GM23338 (cell line): ENCODE results near the gene RAB27B.

ENCODE experiments used
- CREB1 ChIP-seq: fragments of 250-450 bp; sonication (Bioruptor Pico); IDR thresholded peaks from 2 replicates; pipeline ENCODE4 v1.5.0; 2020; ENCODE audit warnings: low read depth, mild to moderate bottlenecking, moderate library complexity
- EZH2phosphoT487 ChIP-seq: fragments of 200-600 bp; sonication (generic); IDR thresholded peaks from one replicate; pipeline ENCODE4 v1.8.1; 2018; ENCODE audit warnings: antibody characterized with exemption; ENCODE audit not compliant: unreplicated experiment
- POLR2AphosphoS5 ChIP-seq: IDR thresholded peaks from 2 replicates; pipeline ENCODE4 v1.6.1; 2016; ENCODE audit warnings: antibody characterized with exemption, low read depth
- STAT1 ChIP-seq: IDR thresholded peaks from one replicate; pipeline ENCODE4 v1.6.1; 2016; ENCODE audit warnings: antibody characterized with exemption; ENCODE audit not compliant: unreplicated experiment
- ZNF114 ChIP-seq: fragments of 250-450 bp; sonication (Bioruptor Pico); IDR thresholded peaks from 2 replicates; pipeline ENCODE4 v1.5.0; 2020; ENCODE audit warnings: mild to moderate bottlenecking, moderate library complexity
- ZNF331 ChIP-seq: fragments of 250-450 bp; sonication (Bioruptor Pico); IDR thresholded peaks from 2 replicates; pipeline ENCODE4 v1.5.0; 2020; ENCODE audit warnings: low read depth, mild to moderate bottlenecking, moderate library complexity
- TF ChIP-seq, protein P1 (sequence below), 2 experiments: fragments of 200-600 bp in 1 of 2; sonication (generic) in 1 of 2; conservative IDR thresholded peaks; 2 replicates each; pipeline versions ENCODE4 v1.5.1 to v1.6.1; 2016 to 2017; ENCODE audit warnings: antibody characterized with exemption in 2 of 2, low read depth in 2 of 2, mild to moderate bottlenecking in 2 of 2, moderate library complexity in 1 of 2
- TF ChIP-seq, protein P2 (sequence below): IDR thresholded peaks from 2 replicates; pipeline ENCODE4 v1.6.1; 2016; ENCODE audit warnings: antibody characterized with exemption

DNA sequence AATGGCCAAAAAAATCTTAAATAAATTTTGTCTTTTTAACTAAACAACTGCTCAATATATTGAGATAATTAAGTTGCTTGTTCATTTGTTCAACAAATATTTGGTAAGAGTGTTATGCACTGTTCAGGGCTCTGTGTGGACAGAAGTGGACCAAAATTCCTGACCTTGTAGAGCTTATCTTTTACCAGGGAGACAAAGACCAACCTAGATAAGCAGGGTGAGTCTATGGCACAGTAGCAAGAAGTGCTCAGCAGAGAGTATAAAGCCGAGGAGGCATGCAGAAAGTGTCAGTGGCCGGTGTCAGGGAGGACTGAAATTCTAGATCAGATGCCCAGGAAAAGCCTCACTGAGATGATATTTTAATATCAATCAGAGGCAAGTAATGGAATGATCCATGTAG is 2.6 kb downstream of the RAB27B start:
- TF ChIP-seq, protein P1, sequence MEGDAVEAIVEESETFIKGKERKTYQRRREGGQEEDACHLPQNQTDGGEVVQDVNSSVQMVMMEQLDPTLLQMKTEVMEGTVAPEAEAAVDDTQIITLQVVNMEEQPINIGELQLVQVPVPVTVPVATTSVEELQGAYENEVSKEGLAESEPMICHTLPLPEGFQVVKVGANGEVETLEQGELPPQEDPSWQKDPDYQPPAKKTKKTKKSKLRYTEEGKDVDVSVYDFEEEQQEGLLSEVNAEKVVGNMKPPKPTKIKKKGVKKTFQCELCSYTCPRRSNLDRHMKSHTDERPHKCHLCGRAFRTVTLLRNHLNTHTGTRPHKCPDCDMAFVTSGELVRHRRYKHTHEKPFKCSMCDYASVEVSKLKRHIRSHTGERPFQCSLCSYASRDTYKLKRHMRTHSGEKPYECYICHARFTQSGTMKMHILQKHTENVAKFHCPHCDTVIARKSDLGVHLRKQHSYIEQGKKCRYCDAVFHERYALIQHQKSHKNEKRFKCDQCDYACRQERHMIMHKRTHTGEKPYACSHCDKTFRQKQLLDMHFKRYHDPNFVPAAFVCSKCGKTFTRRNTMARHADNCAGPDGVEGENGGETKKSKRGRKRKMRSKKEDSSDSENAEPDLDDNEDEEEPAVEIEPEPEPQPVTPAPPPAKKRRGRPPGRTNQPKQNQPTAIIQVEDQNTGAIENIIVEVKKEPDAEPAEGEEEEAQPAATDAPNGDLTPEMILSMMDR (conservative IDR thresholded peaks at IDR 0.05; ENCODE audit: low read depth in 2 of 2): no peak
- TF ChIP-seq ZNF114 (CRISPR knock-in tag): no peak
- no peak for TF ChIP-seq POLR2AphosphoS5
- no peak for TF ChIP-seq ZNF331 (CRISPR knock-in tag)
- TF ChIP-seq STAT1: no peak
- no peak for TF ChIP-seq CREB1
- TF ChIP-seq EZH2phosphoT487: no peak
- TF ChIP-seq, protein P2, sequence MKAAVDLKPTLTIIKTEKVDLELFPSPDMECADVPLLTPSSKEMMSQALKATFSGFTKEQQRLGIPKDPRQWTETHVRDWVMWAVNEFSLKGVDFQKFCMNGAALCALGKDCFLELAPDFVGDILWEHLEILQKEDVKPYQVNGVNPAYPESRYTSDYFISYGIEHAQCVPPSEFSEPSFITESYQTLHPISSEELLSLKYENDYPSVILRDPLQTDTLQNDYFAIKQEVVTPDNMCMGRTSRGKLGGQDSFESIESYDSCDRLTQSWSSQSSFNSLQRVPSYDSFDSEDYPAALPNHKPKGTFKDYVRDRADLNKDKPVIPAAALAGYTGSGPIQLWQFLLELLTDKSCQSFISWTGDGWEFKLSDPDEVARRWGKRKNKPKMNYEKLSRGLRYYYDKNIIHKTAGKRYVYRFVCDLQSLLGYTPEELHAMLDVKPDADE: no peak
